Measurements from ENCODE around the gene ADAMTS19.

ADAMTS19 gene, protein sequence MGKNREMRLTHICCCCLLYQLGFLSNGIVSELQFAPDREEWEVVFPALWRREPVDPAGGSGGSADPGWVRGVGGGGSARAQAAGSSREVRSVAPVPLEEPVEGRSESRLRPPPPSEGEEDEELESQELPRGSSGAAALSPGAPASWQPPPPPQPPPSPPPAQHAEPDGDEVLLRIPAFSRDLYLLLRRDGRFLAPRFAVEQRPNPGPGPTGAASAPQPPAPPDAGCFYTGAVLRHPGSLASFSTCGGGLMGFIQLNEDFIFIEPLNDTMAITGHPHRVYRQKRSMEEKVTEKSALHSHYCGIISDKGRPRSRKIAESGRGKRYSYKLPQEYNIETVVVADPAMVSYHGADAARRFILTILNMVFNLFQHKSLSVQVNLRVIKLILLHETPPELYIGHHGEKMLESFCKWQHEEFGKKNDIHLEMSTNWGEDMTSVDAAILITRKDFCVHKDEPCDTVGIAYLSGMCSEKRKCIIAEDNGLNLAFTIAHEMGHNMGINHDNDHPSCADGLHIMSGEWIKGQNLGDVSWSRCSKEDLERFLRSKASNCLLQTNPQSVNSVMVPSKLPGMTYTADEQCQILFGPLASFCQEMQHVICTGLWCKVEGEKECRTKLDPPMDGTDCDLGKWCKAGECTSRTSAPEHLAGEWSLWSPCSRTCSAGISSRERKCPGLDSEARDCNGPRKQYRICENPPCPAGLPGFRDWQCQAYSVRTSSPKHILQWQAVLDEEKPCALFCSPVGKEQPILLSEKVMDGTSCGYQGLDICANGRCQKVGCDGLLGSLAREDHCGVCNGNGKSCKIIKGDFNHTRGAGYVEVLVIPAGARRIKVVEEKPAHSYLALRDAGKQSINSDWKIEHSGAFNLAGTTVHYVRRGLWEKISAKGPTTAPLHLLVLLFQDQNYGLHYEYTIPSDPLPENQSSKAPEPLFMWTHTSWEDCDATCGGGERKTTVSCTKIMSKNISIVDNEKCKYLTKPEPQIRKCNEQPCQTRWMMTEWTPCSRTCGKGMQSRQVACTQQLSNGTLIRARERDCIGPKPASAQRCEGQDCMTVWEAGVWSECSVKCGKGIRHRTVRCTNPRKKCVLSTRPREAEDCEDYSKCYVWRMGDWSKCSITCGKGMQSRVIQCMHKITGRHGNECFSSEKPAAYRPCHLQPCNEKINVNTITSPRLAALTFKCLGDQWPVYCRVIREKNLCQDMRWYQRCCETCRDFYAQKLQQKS

DNA sequence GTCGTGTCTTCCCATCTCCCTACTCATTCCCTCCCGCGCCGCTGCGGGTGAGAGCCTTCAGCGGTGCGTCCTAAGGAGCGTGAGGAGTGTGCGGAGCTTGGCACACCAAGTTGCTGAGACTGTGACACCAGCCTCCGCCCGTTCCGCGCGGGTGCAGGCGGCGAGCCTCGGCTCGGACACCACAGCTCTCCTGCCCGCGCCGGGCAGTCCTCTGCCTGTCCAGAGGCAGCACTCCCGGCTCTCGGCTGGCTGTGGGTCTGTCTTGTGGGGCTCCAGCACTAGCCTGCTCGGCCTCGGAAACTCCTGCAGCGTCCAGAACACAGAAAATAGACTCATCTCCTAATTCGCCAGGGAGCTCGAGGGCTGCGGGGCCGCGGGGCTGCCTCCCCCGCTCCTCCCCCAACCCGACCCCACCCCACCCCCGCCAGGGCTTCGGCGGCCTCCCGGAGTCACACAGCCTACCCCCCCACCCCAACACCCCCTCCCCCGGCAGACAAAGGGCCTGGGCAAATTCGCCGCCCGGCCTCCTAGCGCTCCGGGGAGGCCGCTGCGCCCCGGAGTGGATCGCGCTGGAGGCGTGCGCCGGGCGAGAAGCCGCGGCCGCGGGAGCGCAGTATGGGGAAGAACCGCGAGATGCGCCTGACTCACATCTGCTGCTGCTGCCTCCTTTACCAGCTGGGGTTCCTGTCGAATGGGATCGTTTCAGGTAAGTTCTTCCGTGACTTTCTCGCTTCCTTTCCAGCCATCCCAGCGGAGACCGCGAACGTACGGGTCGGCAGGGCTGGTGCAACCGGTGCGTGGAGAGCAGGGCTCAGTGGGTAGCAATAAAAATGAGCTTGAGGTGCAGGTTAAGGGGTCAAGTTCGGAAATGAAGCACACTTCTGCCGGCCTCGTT lies at the start of gene ADAMTS19:
ADAMTS19 (plus strand) TSS at position 522 of the 895 bp plus-strand sequence; CDS start at position 616, 94 bp downstream.
- TF ChIP-seq, protein P1, sequence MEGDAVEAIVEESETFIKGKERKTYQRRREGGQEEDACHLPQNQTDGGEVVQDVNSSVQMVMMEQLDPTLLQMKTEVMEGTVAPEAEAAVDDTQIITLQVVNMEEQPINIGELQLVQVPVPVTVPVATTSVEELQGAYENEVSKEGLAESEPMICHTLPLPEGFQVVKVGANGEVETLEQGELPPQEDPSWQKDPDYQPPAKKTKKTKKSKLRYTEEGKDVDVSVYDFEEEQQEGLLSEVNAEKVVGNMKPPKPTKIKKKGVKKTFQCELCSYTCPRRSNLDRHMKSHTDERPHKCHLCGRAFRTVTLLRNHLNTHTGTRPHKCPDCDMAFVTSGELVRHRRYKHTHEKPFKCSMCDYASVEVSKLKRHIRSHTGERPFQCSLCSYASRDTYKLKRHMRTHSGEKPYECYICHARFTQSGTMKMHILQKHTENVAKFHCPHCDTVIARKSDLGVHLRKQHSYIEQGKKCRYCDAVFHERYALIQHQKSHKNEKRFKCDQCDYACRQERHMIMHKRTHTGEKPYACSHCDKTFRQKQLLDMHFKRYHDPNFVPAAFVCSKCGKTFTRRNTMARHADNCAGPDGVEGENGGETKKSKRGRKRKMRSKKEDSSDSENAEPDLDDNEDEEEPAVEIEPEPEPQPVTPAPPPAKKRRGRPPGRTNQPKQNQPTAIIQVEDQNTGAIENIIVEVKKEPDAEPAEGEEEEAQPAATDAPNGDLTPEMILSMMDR (IDR thresholded peaks at IDR 0.05): no peak
- Histone ChIP-seq H3K4me3 (peak within 1 kb of the TSS; percentile 71), H3K27ac (no peak within 1 kb of the TSS)
- no peak for DNase-seq (ENCODE audit: low spot score)

GRCh38 chr5:129410488-129410887 lies 49.6 kb upstream of the ADAMTS19 start:
- Histone ChIP-seq H3K4me3 (no peak overlapping the region), H3K27ac (no peak overlapping the region)
- no peak for DNase-seq (ENCODE audit: low spot score)
- TF ChIP-seq, protein P1 (IDR thresholded peaks at IDR 0.05): no peak

DNA sequence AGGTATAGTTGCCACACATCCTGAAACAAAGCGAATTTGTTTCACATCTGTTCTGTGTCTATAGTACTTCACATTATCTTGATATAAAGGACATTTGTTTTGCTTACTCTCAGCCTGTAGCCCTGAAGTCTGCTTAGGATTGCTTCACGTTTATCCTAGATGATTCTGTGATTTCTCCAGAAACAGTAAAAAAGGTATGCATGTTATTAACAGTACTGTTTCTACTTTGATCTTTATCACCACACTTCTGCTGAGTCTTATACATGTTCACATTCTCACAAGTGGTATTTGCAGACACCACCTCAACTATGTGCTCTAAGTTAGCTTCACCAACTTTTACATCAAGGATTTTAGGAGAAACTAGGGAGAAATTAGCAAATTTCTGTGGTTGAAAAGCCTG lies 47.4 kb upstream of the ADAMTS19 start:
- Histone ChIP-seq H3K4me3 (no peak overlapping the region), H3K27ac (no peak overlapping the region)
- TF ChIP-seq, protein P1 (IDR thresholded peaks at IDR 0.05): no peak
- no peak for DNase-seq (ENCODE audit: low spot score)

- Histone ChIP-seq H3K27ac (no peak overlapping the region), H3K4me3 (no peak overlapping the region)
- TF ChIP-seq, protein P1 (IDR thresholded peaks at IDR 0.05): no peak
- no peak for DNase-seq (ENCODE audit: low spot score)
Observed at GRCh38 chr5:129413570-129413969, 46.5 kb upstream of the ADAMTS19 start.

DNA sequence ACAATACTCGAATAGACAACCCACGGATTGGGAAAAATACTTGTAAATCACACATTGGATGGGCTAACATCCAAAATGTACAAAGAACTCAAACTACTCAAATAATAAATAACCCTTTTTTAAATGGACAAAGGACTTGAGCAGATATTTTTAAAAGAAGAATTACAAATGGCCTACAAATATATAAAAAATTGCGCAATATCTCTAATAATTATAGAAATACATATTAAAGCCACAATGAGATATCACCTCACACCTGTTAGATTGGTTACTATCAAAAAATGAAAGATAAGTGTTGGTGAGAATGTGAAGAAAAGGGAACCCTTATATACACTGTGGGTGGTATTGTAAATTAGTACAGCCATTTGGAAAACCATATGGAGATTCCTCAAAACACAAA lies 40.8 kb upstream of the ADAMTS19 start:
- no peak overlapping the region for H3K4me3 ChIP-seq
- H3K27ac ChIP-seq: no peak overlapping the region
- TF ChIP-seq, protein P1 (IDR thresholded peaks at IDR 0.05): no peak
- DNase-seq (ENCODE audit: low spot score): no peak

GRCh38 chr5:129425031-129425430 lies 35.1 kb upstream of the ADAMTS19 start:
- TF ChIP-seq, protein P1 (IDR thresholded peaks at IDR 0.05): no peak

More at GRCh38 chr5:129425031-129425430, 35.1 kb upstream of the ADAMTS19 start:
- Histone ChIP-seq H3K27ac (no peak overlapping the region), H3K4me3 (no peak overlapping the region)
- no peak for DNase-seq (ENCODE audit: low spot score)

Measured in coronary artery (tissue), 2 donors.